Spleen (tissue), 11 donors: Measurements from ENCODE around the gene TENM3. TPM values are rescaled to one million over a fixed set of nuclear protein-coding genes. Genes with fewer than 3 reads are reported as not detected.

ENCODE experiments used
- DNase-seq: peaks from one replicate; pipeline ENCODE4 v3.0.0-alpha.2; 2020
- H3K27ac ChIP-seq, 8 donors: fragments of 200-600 bp; sonication (generic) in 7 of 8; 1 replicate in 4 of 8; 2 replicates in 4 of 8; pipeline versions ENCODE4 v1.5.0 to v1.8.0; 2016 to 2021; ENCODE audit warnings: inconsistent platforms in 4 of 8, mild to moderate bottlenecking in 4 of 8, moderate library complexity in 1 of 8
- H3K27me3 ChIP-seq, 7 donors: fragments of 200-600 bp; sonication (generic) in 6 of 7; replicated peaks in 1 of 7; 1 replicate in 4 of 7; 2 replicates in 3 of 7; pipeline versions ENCODE4 v1.5.0 to v1.8.0; 2016 to 2021; ENCODE audit warnings: inconsistent platforms in 3 of 7, mild to moderate bottlenecking in 1 of 7
- H3K36me3 ChIP-seq, 6 donors: fragments of 200-600 bp; sonication (generic) in 5 of 6; 1 replicate in 4 of 6; 2 replicates in 2 of 6; pipeline versions ENCODE4 v1.5.0 to v1.8.0; 2016 to 2021; ENCODE audit warnings: inconsistent platforms in 2 of 6
- H3K4me1 ChIP-seq, 6 donors: fragments of 200-600 bp; sonication (generic) in 5 of 6; 1 replicate in 3 of 6; 2 replicates in 3 of 6; pipeline versions ENCODE4 v1.5.0 to v1.8.0; 2016 to 2021; ENCODE audit warnings: inconsistent platforms in 3 of 6
- H3K4me3 ChIP-seq, 8 donors: fragments of 200-600 bp; sonication (generic) in 7 of 8; 1 replicate in 4 of 8; 2 replicates in 4 of 8; pipeline versions ENCODE4 v1.5.0 to v1.8.0; 2016 to 2021; ENCODE audit warnings: inconsistent platforms in 4 of 8, mild to moderate bottlenecking in 4 of 8, moderate library complexity in 2 of 8
- H3K9me3 ChIP-seq, 8 donors: fragments of 200-600 bp; sonication (generic) in 7 of 8; 1 replicate in 4 of 8; 2 replicates in 4 of 8; pipeline versions ENCODE4 v1.5.0 to v1.8.0; 2016 to 2021; ENCODE audit warnings: inconsistent platforms in 4 of 8
- POLR2A ChIP-seq, 3 donors: fragments of 450-650 bp; IDR thresholded peaks; one replicate each; pipeline ENCODE4 v1.5.1; 2017; ENCODE audit warnings: antibody characterized with exemption in 3 of 3, mild to moderate bottlenecking in 1 of 3
- POLR2AphosphoS5 ChIP-seq, 3 donors: sonication (generic); formaldehyde crosslinking; IDR thresholded peaks; one replicate each; pipeline ENCODE4 v1.5.1; 2017; ENCODE audit warnings: antibody characterized with exemption in 3 of 3
- WGBS, 5 donors: extraction: QIAGEN DNeasy Blood & Tissue Kit in 3 of 5; methylation state at CpG; one replicate each; pipeline versions ENCODE4 v1.1.5 to v1.1.7; 2013 to 2018; 5-methylcytosine and 5-hydroxymethylcytosine counted together
- intact Hi-C: fragments of 100-400 bp; cut with DNase I; formaldehyde crosslinking; loops from one replicate; pipeline ENCODE4 v1.15.0; 2023; ENCODE audit warnings: low total_unique reads
- polyA plus RNA-seq, 3 donors: library from polyadenylated mRNA; stranded (reverse); fragments of 200-250 nt; gene quantifications; one replicate each; pipeline ENCODE4 v1.2.1, GENCODE V29; 2013
- total RNA-seq, 7 donors: library from RNA; depleted of rRNA in 3 of 7; stranded (reverse); fragments of >200 nt in 3 of 7; fragmentation: NEBNext Ultra II Directional in 4 of 7; extraction: Animal tissue kit (Norgen Biotek cat#: 25700) in 4 of 7; gene quantifications; one replicate each; pipeline versions ENCODE4 v1.1.0 to v1.2.1, GENCODE V29; 2016 to 2021
- TF ChIP-seq, protein P1 (sequence below), 11 experiments: fragments of 200-600 bp in 7 of 11; fragments of 450-650 bp in 4 of 11; sonication (generic) in 4 of 11; IDR thresholded peaks in 8 of 11; conservative IDR thresholded peaks in 3 of 11; 1 replicate in 7 of 11; 2 replicates in 4 of 11; pipeline versions ENCODE4 v1.4.0 to v1.8.0; 2016 to 2021; ENCODE audit warnings: antibody characterized with exemption in 11 of 11, inconsistent platforms in 4 of 11, mild to moderate bottlenecking in 1 of 11
- donor health status: healthy with polysubstance abuse.
- donor health status: DM: no; HTN: no; CAD: no; lungs with moderate emphysema.
- donor health status: DM: no; HTN: no; CAD: no.
- donor health status: Bipolar disorder and iron deficiency.
- donor health status: healthy.
- donor health status: DM: no; HTN: no; CAD: no.
- donor health status: DM: yes; HTN: yes; CAD: no.

Gene TENM3
- total and polyA plus RNA-seq, 10 donors: 0.37 to 45.6 (median 17.7) TPM

DNA sequence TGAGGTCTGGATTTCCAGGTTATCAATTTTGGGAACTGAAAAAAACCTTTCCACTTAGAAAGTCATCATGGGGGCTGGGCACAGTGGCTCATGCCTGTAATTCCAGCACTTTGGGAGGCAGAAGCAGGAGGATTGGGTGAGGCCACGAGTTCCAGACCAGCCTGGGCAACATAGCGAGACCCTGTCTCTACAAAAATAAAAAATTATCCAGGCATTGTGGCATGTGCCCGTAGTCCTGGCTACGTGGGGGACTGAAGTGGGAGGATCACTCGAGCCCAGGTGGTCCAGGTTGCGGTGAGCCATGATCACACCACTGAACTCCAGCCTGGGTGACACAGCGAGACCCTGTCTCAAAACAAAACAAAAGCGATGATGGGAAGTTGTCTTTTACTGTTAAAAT lies 7.9 kb downstream of the TENM3 start:
- TF ChIP-seq POLR2A (IDR thresholded peaks at IDR 0.05) (no peak), POLR2AphosphoS5 (IDR thresholded peaks at IDR 0.05) (no peak)
- TF ChIP-seq, protein P1, sequence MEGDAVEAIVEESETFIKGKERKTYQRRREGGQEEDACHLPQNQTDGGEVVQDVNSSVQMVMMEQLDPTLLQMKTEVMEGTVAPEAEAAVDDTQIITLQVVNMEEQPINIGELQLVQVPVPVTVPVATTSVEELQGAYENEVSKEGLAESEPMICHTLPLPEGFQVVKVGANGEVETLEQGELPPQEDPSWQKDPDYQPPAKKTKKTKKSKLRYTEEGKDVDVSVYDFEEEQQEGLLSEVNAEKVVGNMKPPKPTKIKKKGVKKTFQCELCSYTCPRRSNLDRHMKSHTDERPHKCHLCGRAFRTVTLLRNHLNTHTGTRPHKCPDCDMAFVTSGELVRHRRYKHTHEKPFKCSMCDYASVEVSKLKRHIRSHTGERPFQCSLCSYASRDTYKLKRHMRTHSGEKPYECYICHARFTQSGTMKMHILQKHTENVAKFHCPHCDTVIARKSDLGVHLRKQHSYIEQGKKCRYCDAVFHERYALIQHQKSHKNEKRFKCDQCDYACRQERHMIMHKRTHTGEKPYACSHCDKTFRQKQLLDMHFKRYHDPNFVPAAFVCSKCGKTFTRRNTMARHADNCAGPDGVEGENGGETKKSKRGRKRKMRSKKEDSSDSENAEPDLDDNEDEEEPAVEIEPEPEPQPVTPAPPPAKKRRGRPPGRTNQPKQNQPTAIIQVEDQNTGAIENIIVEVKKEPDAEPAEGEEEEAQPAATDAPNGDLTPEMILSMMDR (IDR thresholded peaks at IDR 0.05 in 8 of 11, conservative IDR thresholded peaks at IDR 0.05 in 3 of 11): no peak
- intact Hi-C loops: no loop called here
- Histone ChIP-seq H3K36me3 (no peaks in the 10 kb centered on the region), H3K4me3 (no peak overlapping the region), H3K27me3 (no peaks in the 10 kb centered on the region), H3K27ac (no peak overlapping the region), H3K9me3 (no peaks in the 10 kb centered on the region), H3K4me1 (no peaks in the 10 kb centered on the region)
- WGBS, 5 donors: 78 to 90% (median 86%) methylated on average over 8 of the region's 8 CpGs
- DNase-seq: no peak

DNA sequence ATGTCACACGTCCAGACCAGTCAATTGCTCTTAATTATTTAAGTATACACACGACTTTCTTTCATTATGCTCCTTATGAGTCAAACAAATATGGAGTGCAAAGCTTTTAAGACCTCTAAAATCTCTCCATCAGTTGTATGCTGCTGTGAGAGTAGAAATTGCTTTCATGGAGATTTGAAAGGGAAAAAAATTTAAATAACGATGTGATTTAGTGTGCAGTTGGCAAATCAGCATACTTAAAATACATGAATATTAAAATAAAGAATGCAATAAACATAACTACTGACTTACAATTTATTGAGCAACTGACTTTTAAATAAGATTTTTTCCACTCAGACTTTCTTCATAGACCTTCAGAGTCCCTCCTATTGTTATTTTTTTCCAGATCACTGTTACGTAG lies 9.0 kb downstream of the TENM3 start:
- H3K27me3 ChIP-seq: no peaks in the 10 kb centered on the region
- no peaks in the 10 kb centered on the region for H3K36me3 ChIP-seq
- no peak overlapping the region for H3K4me3 ChIP-seq
- H3K9me3 ChIP-seq: no peaks in the 10 kb centered on the region
- H3K4me1 ChIP-seq: no peaks in the 10 kb centered on the region
- no peak for DNase-seq
- no peak overlapping the region for H3K27ac ChIP-seq
- TF ChIP-seq, protein P1 (IDR thresholded peaks at IDR 0.05 in 8 of 11, conservative IDR thresholded peaks at IDR 0.05 in 3 of 11): no peak
- TF ChIP-seq POLR2AphosphoS5 (IDR thresholded peaks at IDR 0.05): no peak
- TF ChIP-seq POLR2A (IDR thresholded peaks at IDR 0.05): no peak
- intact Hi-C loops: no loop called here
- 74 to 84% (median 78%) methylated on average over 4 of the region's 4 CpGs for WGBS, 5 donors

DNA sequence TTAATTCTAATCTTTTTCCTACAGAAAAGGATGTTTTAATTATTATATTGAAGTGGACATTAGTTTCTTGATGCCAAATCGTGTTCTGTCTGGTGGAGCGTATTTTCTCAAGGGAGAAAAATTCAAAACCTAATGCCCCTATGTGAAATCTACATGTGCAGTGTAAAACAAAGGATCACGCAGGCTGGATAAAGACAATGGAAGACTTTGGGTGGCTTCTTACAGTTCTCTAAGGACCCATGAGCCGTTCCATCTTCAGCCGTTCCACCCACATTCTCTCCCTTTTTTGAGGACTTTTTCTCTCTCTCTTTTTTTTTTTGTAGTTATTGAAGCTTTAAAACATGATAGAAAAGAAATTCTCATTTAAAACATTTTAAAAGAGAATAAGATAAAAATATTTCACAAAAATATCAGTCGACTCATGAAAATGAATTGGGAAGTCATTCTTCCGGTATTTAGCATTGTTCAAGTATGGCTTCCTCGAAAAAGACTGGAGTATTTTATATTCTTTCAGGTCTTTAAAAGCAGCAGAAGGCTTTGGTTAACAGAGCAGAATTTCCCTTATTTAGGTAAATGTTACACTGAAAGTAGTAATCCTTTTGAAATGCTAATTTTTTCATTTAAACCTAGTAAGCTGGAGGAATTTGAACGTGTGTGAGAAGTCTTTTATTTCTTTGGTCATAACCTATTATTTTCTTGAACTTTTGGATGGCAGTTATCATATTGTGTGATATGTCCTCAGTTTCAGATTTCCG lies 11.0 kb downstream of the TENM3 start:
- no peak for TF ChIP-seq POLR2A (IDR thresholded peaks at IDR 0.05)
- TF ChIP-seq POLR2AphosphoS5 (IDR thresholded peaks at IDR 0.05): no peak
- TF ChIP-seq, protein P1 (IDR thresholded peaks at IDR 0.05 in 8 of 11, conservative IDR thresholded peaks at IDR 0.05 in 3 of 11): no peak
- H3K9me3 ChIP-seq: no peaks in the 10 kb centered on the region
- no peak overlapping the region for H3K27ac ChIP-seq
- no peak for DNase-seq
- H3K36me3 ChIP-seq: no peaks in the 10 kb centered on the region
- no peaks in the 10 kb centered on the region for H3K27me3 ChIP-seq
- no peak overlapping the region for H3K4me3 ChIP-seq
- no peaks in the 10 kb centered on the region for H3K4me1 ChIP-seq
- intact Hi-C loops: no loop called here
- WGBS, 5 donors: 73 to 76% (median 75%) methylated on average over 10 of the region's 10 CpGs

DNA sequence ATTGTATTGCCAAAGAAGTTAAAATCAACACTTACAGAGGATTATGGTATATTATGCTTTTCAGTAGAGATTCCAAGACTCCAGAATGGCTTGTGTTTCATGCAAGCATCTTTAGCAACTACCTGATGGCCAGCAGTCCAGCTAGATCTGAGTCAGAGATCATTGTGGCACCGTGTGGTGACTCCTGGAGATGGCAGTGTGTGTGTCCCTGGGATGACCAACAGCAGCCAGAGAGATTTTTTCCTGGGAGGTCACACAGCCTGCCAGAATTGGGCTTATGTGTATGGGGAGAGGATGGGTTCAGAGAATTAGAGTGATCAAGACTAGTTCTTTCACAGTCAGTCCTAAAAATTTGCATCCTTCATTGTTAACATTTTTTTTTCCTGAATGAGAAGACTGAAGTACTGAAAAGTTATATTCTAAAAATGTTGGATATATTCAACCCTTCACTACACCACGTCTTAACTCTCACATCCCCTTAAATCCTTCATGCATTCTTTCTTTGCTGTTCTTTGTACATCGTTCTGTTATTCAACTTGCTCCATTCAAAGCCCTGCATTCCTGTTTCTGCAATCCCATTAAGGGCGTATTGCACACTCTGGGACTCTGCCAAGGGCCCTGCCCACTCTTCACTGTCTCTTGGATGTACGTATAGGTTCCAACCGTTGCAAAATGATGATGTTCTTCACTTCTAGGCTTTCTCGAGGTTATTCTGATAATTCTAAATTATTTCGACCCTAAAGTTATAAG lies 12.4 kb downstream of the TENM3 start:
- Histone ChIP-seq H3K9me3 (no peaks in the 10 kb centered on the region), H3K27ac (no peak overlapping the region), H3K27me3 (no peaks in the 10 kb centered on the region), H3K36me3 (no peaks in the 10 kb centered on the region), H3K4me1 (no peaks in the 10 kb centered on the region), H3K4me3 (no peak overlapping the region)
- DNase-seq: no peak
- 69 to 76% (median 72%) methylated on average over 8 of the region's 8 CpGs for WGBS, 5 donors
- intact Hi-C loops: no loop called here
- TF ChIP-seq POLR2AphosphoS5 (IDR thresholded peaks at IDR 0.05) (no peak), POLR2A (IDR thresholded peaks at IDR 0.05) (no peak)
- TF ChIP-seq, protein P1 (IDR thresholded peaks at IDR 0.05 in 8 of 11, conservative IDR thresholded peaks at IDR 0.05 in 3 of 11): no peak
